ENCODE measurements around the gene ZBTB7A. TPM values are rescaled to one million over a fixed set of nuclear protein-coding genes. Genes with fewer than 3 reads are reported as not detected.
A peak's percentile ranks its signal among the peaks of the same experiment; 100 is the strongest.

ZBTB7A gene
- total and polyA plus RNA-seq, 10 of the 15 experiments (the other 5 are each of a cell fraction or from before 2014, with no cell fraction given): 0.26 to 42.4 (median 4.5) TPM

DNA sequence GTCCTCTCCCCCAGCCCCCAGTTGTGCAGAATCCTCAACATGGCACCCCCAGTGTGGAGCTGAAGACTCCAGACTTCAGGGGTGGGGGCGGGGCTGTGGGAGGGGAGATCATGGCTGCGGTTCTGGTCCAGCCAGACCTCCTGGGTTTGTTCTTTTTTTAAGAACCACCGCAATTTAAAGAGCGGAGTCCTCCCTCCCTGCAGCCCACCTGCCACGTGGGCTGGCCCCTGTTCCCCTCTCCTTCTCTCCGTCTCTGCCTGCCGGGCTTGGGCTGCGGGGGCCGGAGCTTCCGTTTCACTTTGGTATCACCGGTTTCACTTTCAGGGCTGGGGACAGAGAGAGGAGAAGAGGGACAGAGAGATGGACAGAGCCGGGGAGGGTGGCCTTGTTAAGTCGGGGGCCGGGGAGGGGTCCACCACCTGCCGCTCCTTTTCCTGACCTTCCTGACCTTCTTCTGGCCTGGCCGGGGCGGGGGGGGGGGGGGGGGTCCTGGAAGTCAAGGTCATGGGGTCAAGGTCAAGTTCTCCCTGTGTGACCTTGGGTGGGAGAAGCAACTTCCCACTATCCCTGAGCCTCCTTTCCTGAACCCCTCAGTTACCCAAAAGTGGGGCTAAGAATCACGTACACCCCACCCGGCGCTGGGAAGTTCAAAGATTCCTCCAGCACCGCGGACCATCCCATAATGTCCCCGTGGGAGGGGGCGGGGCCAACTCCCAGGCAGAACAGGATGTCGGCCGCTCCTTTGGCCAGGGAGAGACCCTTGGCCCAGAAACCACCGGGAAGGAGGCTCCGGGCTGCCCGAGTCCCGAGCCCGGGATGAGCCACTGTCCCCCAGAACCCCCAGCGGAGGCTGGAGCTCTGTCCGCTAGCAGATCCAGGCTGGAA lies 11.3 kb upstream of the ZBTB7A start (continued):
- TF ChIP-seq POLR2AphosphoS2 (IDR thresholded peaks at IDR 0.05; ENCODE audit: low read depth, low read length): no peak
- no peak for TF ChIP-seq ZNF384 (IDR thresholded peaks at IDR 0.05; ENCODE audit: borderline replicate concordance, low read depth, low read length)
- no peak for TF ChIP-seq FOS (IDR thresholded peaks at IDR 0.05; ENCODE audit: borderline replicate concordance, extremely low read depth, insufficient read length)
- TF ChIP-seq, protein P1, sequence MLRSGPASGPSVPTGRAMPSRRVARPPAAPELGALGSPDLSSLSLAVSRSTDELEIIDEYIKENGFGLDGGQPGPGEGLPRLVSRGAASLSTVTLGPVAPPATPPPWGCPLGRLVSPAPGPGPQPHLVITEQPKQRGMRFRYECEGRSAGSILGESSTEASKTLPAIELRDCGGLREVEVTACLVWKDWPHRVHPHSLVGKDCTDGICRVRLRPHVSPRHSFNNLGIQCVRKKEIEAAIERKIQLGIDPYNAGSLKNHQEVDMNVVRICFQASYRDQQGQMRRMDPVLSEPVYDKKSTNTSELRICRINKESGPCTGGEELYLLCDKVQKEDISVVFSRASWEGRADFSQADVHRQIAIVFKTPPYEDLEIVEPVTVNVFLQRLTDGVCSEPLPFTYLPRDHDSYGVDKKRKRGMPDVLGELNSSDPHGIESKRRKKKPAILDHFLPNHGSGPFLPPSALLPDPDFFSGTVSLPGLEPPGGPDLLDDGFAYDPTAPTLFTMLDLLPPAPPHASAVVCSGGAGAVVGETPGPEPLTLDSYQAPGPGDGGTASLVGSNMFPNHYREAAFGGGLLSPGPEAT (IDR thresholded peaks at IDR 0.05; ENCODE audit: low read depth): no peak
- peak; percentile 29 for TF ChIP-seq MEF2B (IDR thresholded peaks at IDR 0.05; ENCODE audit: partially characterized antibody, poor library complexity, severe bottlenecking)
- TF ChIP-seq EP300 (IDR thresholded peaks at IDR 0.05; ENCODE audit: borderline replicate concordance in 1 of 2, control insufficient read depth in 1 of 2, low read depth in 2 of 2, low read length in 2 of 2): peak in 1 of 2 experiments; percentile 10; a peak in 1 of 4 replicates
- no peak for TF ChIP-seq CBX3 (IDR thresholded peaks at IDR 0.05; ENCODE audit: borderline replicate concordance, low read depth)
- TF ChIP-seq, protein P2, sequence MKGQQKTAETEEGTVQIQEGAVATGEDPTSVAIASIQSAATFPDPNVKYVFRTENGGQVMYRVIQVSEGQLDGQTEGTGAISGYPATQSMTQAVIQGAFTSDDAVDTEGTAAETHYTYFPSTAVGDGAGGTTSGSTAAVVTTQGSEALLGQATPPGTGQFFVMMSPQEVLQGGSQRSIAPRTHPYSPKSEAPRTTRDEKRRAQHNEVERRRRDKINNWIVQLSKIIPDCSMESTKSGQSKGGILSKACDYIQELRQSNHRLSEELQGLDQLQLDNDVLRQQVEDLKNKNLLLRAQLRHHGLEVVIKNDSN (IDR thresholded peaks at IDR 0.05; ENCODE audit: borderline replicate concordance, extremely low read length, insufficient read depth, low read depth, low read length): peak; percentile 32
- no peak for TF ChIP-seq SREBF2 (IDR thresholded peaks at IDR 0.05; ENCODE audit: low read length)

Measured in GM12878 (cell line).